Measurements from ENCODE around the gene LARP1.
"Not testable (repeated sequence)": the region's sequence is repeated elsewhere in the genome, so short reads cannot be mapped to it uniquely, and the experiment has no call there.

Gene LARP1

DNA sequence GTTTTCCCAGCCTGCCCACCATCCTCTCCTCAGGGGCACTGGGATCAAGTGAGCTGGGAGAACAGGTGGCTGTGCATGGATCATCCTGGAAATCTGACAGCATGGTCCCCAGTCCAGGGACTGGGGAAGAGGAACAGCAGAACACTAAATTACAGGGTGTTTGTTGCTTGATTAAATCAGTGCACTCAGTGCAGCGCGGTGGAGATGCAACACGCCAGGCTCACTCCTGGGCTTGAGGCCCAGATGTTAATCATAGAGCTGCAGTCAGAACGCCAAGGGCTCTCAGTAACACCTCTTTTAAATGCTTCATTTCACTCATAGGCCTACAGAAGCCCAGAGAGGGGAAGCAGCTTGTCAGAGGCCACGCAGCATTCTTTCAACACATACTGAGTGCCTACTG lies 14.2 kb upstream of the LARP1 start:
- DNase-seq (ENCODE audit: low read depth in 1 of 2, low spot score in 1 of 2) = peak; percentile 41 to 54
- in situ Hi-C loops (cut with HindIII; ENCODE audit: low pct_unique_long_range_greater_than_20kb, low sequenced_read_pairs) = no loop called here
- TF ChIP-seq JUND (IDR thresholded peaks at IDR 0.05; ENCODE audit: low read depth) = no peak

DNA sequence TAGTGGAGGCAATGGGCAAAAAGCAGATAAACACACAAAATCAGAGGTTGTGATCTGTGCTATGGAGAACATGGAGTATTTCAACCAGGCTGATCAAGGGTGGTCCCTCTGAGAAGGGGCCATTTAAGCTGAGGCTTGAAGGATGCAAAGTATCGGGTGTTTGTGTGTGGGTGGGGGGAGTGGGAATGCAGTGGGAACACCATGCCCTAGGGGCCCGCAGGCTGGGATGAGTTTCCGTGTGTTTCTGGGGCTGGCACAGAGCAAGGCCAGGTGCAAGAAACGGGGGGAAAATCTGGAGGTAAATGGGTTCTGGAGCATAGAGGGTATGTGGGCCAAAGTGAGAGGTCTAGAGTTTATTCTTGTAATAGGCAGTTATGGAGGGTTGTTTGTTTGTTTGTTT lies 13.8 kb upstream of the LARP1 start:
- DNase-seq (ENCODE audit: low read depth in 1 of 2, low spot score in 1 of 2) = no peak
- TF ChIP-seq JUND (IDR thresholded peaks at IDR 0.05; ENCODE audit: low read depth) = no peak
- in situ Hi-C loops (cut with HindIII; ENCODE audit: low pct_unique_long_range_greater_than_20kb, low sequenced_read_pairs) = no loop called here

DNA sequence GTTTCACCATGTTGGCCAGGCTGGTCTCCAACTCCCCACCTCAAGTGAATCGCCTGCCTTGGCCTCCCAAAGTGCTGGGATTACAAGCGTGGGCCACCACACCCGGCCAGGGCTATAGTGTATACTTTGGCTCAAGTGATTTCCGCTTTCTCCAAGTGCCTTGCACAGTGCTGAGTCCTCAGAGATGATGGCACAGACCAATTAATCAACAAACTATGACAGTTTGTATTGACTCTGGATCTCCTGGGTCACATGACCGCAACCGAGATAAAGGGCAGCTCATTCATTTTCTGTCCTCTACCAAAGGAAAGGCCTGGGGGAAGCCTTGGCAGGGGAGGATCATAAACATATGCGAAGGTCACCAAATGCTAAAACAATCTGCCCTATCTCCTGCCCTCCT lies 11.4 kb upstream of the LARP1 start:
- TF ChIP-seq JUND (IDR thresholded peaks at IDR 0.05; ENCODE audit: low read depth) = no peak
- in situ Hi-C loops (cut with HindIII; ENCODE audit: low pct_unique_long_range_greater_than_20kb, low sequenced_read_pairs) = no loop called here

DNA sequence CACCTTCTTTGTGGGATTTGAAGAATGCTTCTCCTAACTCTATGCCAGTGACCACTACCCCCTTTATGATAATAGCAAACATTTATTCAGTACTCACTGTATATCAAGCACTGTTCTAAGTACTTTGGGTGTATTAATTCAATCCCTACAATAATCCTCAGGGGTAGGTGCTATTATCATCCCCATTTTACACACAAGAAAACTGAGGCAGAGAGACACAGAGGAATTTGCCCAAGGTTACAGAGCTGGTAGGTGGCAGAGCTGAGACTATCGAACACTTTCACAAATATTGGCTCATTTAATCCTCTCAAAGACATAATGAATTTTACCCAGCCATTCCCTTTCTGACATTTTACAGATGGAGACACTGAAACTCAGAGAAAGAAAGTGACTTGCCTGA lies 9.8 kb upstream of the LARP1 start:
- no peak for TF ChIP-seq JUND (IDR thresholded peaks at IDR 0.05; ENCODE audit: low read depth)
- no peak for DNase-seq (ENCODE audit: low read depth in 1 of 2, low spot score in 1 of 2)
- in situ Hi-C loops (cut with HindIII; ENCODE audit: low pct_unique_long_range_greater_than_20kb, low sequenced_read_pairs) = no loop called here

More for the DNA sequence above, 11.4 kb upstream of the LARP1 start:
- DNase-seq (ENCODE audit: low read depth in 1 of 2, low spot score in 1 of 2) = no peak

DNA sequence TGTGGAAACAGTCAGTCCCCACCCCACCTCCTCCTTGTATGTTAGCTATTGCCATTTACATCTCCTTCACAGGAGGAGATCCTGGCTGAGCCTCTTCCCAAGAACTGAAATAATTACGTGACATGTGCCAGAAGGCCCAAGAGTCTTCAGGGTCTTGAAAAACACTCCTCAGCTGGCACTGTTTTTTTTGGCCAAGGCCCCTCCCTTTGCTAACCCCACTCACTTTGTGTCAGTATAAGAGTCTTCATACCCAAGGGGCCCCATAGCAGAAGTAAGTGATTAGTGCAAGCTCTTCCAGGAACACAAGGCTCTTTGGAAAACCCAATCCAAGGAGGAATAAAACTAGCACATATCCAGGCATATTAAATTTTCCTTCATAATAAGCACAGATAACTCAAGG lies 5.7 kb upstream of the LARP1 start:
- in situ Hi-C loops (cut with HindIII; ENCODE audit: low pct_unique_long_range_greater_than_20kb, low sequenced_read_pairs) = no loop called here
- DNase-seq (ENCODE audit: low read depth in 1 of 2, low spot score in 1 of 2) = no peak
- no peak for TF ChIP-seq JUND (IDR thresholded peaks at IDR 0.05; ENCODE audit: low read depth)

DNA sequence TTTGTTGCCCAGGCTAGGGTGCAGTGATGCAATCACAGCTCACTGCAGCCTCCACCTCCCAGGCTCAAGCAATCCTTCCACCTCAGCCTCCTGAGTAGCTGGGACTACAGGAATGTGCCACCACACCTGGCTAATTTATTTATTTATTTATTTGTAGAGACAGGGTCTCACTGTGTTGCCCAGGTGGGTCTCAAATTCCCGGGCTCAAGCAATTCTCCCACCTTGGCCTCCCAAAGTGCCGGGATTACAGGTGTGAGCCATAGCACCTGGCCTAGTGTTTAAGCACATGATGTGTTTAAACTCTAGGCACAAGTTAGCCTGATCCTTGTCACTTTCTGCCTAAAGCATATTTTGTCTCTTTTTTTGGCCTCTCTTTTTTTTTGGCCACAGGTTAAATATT lies 4.5 kb upstream of the LARP1 start:
- in situ Hi-C loops (cut with HindIII; ENCODE audit: low pct_unique_long_range_greater_than_20kb, low sequenced_read_pairs); DNase-seq (ENCODE audit: low read depth in 1 of 2, low spot score in 1 of 2): not testable (repeated sequence)

DNA sequence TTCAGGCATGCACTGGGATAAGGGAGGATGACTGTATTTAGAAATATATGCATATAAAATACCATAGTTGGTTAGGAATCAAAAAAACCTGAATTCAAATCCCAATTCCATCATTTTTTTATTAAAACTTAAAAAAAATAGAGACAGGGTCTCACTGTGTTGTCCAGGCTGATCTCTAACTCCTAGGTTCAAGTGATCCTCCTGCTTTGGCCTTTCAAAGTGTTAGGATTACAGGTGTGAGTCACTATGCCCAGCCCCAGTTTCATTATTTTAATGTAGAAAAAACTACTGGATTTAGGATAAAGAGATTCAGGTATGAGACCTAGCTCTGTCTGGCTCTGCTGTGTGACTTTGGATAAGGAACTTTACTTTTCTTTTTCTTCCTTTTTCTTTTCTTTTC lies 3.3 kb upstream of the LARP1 start:
- in situ Hi-C loops (cut with HindIII; ENCODE audit: low pct_unique_long_range_greater_than_20kb, low sequenced_read_pairs) = no loop called here
- TF ChIP-seq JUND (IDR thresholded peaks at IDR 0.05; ENCODE audit: low read depth) = no peak
- DNase-seq (ENCODE audit: low read depth in 1 of 2, low spot score in 1 of 2) = no peak

DNA sequence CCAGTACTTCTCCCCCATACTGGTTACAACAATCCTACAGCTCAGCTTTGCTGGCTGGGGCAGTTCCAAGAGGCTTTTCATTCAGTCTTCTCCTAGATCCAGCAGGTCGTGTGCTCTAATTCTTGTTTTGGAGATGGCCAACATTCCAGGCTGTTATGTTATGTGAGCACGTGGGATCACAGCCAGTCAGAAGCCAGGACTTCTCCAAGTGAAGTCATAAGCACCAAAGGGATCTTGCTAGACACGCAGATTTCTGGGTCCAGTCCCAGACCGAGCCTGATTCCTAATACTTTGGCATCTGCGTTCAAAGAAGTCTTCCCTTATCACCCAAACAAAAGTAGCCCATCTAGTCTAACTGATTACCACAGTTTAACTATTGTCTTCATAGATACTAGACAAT lies 1.4 kb upstream of the LARP1 start:
- in situ Hi-C loops (cut with HindIII; ENCODE audit: low pct_unique_long_range_greater_than_20kb, low sequenced_read_pairs) = no loop called here
- TF ChIP-seq JUND (IDR thresholded peaks at IDR 0.05; ENCODE audit: low read depth) = no peak
- DNase-seq (ENCODE audit: low read depth in 1 of 2, low spot score in 1 of 2) = peak in 1 of 2 experiments; percentile 64

DNA sequence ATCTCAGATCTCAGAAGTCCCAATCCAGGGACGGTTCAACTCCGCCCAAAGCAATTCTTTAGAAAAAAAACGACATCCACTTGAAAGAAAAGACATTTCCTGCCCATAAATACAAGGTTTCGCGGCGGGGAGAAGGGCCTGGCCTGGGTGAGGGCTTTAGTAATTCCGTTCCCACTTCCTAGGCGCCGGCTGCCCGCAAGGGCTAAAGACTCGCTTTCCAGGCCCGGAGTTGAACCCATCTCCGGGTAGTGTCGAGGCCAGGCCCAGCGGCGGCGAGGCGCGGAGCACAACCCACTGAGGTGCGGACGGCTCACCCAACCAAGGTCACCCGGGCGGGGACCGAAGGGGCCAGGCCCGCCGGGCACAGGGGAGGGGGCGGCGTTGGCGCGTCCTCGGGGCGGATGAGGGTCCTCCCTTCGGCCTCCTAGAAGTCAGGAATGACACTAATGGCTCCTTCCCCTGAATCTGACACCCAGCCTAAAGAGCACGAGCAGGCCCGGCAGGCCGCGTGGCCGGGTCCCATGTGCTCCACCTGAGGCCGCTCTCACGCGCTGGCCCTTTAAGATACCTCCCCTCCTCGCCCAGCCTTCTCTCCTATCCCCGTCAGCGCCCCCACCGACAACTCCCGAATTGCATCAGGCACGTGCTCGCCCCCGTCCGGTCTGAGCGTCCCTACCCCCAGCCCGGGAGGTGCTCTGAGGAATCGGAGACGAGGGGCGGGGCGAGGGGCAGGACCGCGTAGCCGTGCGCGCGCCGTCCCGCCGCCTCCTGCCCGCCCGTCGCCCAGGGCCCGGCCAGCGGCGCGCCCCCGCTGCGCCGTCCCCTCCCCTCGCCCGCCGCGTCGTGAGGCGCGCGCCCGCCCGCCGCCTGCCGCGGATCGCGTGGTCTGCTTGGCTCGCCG lies 467 bp upstream of the LARP1 start:
- in situ Hi-C loops (cut with HindIII; ENCODE audit: low pct_unique_long_range_greater_than_20kb, low sequenced_read_pairs) = no loop called here
- no peak for TF ChIP-seq JUND (IDR thresholded peaks at IDR 0.05; ENCODE audit: low read depth)

DNA sequence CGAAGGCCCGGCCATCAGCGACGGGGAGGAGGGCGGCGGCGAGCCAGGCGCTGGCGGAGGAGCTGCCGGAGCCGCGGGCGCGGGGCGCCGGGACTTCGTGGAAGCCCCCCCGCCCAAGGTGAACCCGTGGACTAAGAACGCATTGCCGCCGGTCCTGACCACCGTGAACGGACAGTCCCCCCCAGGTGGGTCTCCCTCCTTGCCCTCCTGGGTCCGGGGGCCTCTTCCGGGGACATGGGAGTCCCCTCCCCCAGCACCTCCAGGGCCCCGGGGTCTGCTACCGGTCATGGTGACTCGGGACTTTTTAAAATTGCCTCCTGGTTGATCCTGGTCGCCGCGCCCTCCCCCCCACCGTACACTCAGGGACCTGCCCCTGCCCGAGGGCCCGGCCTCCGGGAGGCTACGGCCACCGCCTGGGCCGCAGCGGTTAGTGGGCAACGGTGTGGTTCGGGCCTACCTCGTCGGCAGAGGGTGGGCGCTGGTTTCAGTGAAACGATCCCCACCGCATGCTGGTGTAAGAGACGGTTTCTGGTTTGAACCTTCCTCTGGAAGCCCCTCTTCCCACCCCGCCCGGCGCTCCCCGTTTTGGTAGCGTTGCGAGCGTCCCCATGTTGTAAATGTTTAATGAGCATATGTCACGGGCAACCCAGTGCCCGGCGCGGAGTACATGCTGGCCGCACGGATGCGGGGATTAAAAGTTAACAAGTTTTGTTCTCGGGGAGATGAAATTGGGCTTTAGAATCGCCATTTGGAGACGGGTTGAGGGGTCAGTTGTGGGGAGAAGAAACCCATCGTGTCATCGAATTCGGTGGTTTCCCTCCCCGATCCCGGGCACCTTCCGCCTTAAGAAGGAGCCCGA lies 1.1 kb downstream of the LARP1 start:
- in situ Hi-C loops (cut with HindIII; ENCODE audit: low pct_unique_long_range_greater_than_20kb, low sequenced_read_pairs) = no loop called here
- peak; percentile 28 to 49 for DNase-seq (ENCODE audit: low read depth in 1 of 2, low spot score in 1 of 2)

More for the DNA sequence above, 467 bp upstream of the LARP1 start:
- DNase-seq (ENCODE audit: low read depth in 1 of 2, low spot score in 1 of 2) = peak; percentile 97 to 100

DNA sequence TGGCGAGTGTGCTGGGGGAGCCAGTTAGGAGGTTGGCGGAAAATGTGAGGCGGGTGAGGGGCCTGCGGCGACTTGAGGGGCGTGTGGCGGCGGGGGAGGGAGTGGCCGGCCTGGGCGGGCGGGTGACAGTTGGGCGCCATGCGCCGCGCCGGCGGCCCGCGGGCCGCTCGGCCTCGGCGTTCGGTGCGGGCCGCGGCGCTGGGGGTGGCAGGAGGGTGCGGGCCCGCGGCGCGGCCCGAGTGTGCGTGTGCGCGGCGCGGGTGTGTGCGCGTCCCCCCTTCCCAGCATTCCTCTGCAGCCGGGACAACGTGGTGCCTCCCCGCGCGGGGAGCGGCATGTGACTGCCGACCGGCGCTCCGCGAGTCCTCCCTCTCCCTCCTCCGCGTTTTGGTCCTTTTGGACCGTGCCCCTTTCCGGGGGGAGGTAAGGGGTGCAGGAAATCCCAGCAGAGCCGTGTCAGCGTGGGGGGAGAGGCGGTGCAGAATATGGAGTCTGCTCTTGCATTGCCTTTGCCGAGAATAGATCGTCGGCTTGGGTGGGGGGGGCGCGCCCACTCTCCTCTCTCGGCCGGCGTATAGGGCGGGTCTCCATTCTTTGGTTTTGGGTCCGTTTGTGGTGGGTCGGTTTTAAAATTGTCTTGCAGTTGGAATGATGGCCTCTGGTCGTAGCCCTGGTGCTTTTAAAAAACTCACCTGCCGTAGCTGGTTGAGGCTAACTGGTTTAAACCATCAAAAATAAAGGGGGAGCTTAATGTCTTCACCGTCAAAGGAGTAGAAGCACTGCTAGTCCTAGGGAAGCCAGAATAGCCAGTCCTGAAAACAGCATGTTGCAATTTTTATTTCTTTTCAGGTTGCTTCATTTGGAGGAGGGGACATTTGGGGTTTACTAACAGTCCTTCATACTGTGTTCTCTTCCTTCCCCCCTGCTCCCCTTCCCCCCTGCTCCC lies 2.0 kb downstream of the LARP1 start:
- in situ Hi-C loops (cut with HindIII; ENCODE audit: low pct_unique_long_range_greater_than_20kb, low sequenced_read_pairs) = no loop called here
- no peak for TF ChIP-seq JUND (IDR thresholded peaks at IDR 0.05; ENCODE audit: low read depth)
- peak; percentile 37 to 74 for DNase-seq (ENCODE audit: low read depth in 1 of 2, low spot score in 1 of 2)

More for the DNA sequence above, 1.1 kb downstream of the LARP1 start:
- no peak for TF ChIP-seq JUND (IDR thresholded peaks at IDR 0.05; ENCODE audit: low read depth)

DNA sequence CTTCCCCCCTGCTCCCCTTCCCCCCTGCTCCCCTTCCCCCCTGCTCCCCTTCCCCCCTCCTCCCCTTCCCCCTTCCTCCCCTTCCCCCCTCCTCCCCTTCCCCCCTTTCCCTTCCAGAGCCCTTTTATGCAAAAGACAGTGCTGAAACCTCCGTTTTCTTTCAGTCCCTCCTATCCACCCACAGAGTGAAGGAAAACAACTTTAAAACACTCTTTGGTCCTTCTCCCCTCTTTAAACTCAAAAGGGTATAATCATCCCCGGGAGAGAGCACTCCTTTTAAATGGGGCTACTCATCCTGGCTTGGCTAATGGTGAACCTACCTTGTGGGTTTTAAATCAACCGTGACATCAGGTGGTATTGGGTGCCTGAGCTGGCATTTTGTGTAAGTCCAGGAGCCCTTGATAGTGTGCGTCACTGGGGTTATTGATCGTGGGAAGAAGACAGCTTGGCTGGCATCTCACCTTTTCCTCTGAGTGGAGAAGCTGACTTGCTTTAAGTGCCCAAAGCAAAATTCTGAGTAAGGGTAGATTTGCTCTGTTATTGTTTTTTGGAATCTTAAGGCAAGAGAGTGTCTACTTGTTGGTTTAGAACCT lies 2.7 kb downstream of the LARP1 start:
- in situ Hi-C loops (cut with HindIII; ENCODE audit: low pct_unique_long_range_greater_than_20kb, low sequenced_read_pairs) = no loop called here
- DNase-seq (ENCODE audit: low read depth in 1 of 2, low spot score in 1 of 2) = no peak
- no peak for TF ChIP-seq JUND (IDR thresholded peaks at IDR 0.05; ENCODE audit: low read depth)
